Measurements from ENCODE around the gene FASN. TPM values are rescaled to one million over a fixed set of nuclear protein-coding genes. Genes with fewer than 3 reads are reported as not detected.

Gene FASN
- total RNA-seq, 1 donor from 2014 or later = 439 TPM

DNA sequence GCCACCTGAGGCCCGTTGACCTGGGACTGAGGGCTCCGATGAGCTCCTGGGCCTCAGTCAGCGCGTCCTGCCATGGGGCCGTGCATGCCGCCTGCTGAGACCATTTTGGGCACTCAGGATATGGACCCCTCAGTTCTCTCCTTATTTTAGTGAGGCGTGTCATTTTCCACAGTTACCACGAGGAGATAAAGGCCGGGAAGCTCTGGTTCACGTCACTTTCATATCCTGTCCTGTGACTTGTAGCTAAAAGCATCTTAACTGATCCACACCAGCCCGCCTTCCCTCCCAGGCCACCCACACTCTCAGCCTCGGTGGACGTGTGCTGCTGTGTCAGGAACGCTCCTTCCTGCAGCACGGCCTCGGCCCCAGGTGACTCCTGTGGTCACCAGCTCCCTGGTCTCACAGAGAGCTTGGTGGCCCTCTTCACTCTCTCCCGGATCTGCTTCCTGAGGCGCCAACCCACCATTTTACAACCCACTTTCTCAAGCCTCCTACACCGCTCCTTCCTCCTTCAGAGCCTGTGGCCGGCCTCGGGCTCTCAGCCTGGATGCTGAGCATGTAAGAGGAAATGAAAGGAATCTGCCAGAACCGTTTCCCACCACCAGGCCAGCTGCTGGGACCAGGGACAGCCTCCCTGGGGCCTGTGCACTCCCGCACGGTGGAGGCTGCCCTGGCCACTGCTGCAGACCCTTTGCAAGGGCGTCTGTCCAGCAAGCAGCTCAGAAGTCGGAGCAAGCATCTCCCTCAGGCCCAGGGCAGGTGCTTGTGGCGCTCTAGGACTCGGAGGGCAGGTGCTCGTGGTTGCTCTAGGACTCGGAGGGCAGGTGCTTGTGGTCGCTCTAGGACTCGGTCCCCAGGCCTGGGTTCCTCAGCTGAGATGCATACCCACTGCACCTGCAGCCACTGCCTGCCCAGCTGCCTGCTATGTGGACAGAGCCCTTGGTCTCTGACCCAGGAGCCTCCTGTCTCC is 23.9 kb upstream of the FASN start:
- peaks cover 14% of the 10 kb centered on the region for H3K36me3 Mint-ChIP-seq (ENCODE audit: unreplicated experiment)
- H3K27ac Mint-ChIP-seq (ENCODE audit: unreplicated experiment) = no peak overlapping the region
- H3K27me3 Mint-ChIP-seq (ENCODE audit: unreplicated experiment) = peaks cover 6% of the 10 kb centered on the region
- peaks cover 3% of the 10 kb centered on the region for H3K9me3 Mint-ChIP-seq (ENCODE audit: unreplicated experiment)
- H3K4me3 Mint-ChIP-seq (ENCODE audit: unreplicated experiment) = no peak overlapping the region
- peaks cover 9% of the 10 kb centered on the region for H3K4me1 Mint-ChIP-seq (ENCODE audit: low read depth, unreplicated experiment)
- DNase-seq = no peak
- TF ChIP-seq, protein P1, sequence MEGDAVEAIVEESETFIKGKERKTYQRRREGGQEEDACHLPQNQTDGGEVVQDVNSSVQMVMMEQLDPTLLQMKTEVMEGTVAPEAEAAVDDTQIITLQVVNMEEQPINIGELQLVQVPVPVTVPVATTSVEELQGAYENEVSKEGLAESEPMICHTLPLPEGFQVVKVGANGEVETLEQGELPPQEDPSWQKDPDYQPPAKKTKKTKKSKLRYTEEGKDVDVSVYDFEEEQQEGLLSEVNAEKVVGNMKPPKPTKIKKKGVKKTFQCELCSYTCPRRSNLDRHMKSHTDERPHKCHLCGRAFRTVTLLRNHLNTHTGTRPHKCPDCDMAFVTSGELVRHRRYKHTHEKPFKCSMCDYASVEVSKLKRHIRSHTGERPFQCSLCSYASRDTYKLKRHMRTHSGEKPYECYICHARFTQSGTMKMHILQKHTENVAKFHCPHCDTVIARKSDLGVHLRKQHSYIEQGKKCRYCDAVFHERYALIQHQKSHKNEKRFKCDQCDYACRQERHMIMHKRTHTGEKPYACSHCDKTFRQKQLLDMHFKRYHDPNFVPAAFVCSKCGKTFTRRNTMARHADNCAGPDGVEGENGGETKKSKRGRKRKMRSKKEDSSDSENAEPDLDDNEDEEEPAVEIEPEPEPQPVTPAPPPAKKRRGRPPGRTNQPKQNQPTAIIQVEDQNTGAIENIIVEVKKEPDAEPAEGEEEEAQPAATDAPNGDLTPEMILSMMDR (IDR thresholded peaks at IDR 0.05; ENCODE audit: partially characterized antibody, unreplicated experiment) = no peak

DNA sequence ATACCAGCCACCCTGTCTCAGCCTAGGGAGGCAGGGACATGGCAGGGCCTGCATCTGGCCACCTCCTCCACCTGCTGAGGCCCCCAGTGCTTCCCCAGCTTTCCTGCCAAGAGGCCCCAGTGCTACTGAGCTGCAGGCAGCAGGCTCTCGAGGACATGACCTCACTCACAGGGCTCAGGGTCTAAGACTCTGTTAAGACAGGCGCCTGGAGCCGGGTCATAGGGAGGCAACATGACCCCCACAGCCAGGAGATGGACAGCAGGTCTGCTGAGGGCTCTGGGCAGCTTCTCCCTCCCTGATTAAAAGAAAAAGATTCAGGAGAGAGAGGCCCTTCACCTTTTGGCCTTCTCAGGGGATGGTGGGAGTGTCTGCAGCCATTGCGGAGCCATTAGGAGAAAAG is 23.2 kb upstream of the FASN start:
- Mint-ChIP-seq H3K9me3 (ENCODE audit: unreplicated experiment) (peaks cover 6% of the 10 kb centered on the region), H3K4me1 (ENCODE audit: low read depth, unreplicated experiment) (peaks cover 7% of the 10 kb centered on the region), H3K27me3 (ENCODE audit: unreplicated experiment) (peaks cover 11% of the 10 kb centered on the region), H3K27ac (ENCODE audit: unreplicated experiment) (no peak overlapping the region), H3K4me3 (ENCODE audit: unreplicated experiment) (no peak overlapping the region), H3K36me3 (ENCODE audit: unreplicated experiment) (peaks cover 8% of the 10 kb centered on the region)
- TF ChIP-seq, protein P1 (IDR thresholded peaks at IDR 0.05; ENCODE audit: partially characterized antibody, unreplicated experiment) = no peak
- DNase-seq = no peak

DNA sequence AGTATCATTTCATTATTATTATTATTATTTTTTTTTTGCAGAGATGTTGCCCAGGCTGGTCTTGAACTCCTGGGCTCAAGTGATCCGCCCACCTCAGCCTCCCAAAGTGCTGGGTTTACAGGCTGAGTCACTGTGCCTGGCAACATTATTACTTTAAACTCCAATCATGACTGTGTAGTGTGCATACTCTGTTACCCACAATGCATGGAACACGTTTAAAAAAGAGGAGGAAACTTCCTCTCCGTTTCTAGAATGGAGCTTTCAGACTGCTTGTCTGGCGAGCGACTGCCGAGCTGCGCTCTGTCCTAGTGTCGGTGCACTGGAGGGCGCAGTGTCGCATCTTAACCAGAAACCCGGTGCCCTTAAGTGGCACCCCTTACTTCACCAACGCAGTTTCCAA is 22.1 kb upstream of the FASN start:
- Mint-ChIP-seq H3K27ac (ENCODE audit: unreplicated experiment) (no peak overlapping the region), H3K36me3 (ENCODE audit: unreplicated experiment) (peaks cover 8% of the 10 kb centered on the region), H3K9me3 (ENCODE audit: unreplicated experiment) (peaks cover 4% of the 10 kb centered on the region), H3K4me3 (ENCODE audit: unreplicated experiment) (no peak overlapping the region), H3K4me1 (ENCODE audit: low read depth, unreplicated experiment) (peaks cover 7% of the 10 kb centered on the region), H3K27me3 (ENCODE audit: unreplicated experiment) (peaks cover 11% of the 10 kb centered on the region)
- TF ChIP-seq, protein P1 (IDR thresholded peaks at IDR 0.05; ENCODE audit: partially characterized antibody, unreplicated experiment) = no peak
- DNase-seq = no peak

DNA sequence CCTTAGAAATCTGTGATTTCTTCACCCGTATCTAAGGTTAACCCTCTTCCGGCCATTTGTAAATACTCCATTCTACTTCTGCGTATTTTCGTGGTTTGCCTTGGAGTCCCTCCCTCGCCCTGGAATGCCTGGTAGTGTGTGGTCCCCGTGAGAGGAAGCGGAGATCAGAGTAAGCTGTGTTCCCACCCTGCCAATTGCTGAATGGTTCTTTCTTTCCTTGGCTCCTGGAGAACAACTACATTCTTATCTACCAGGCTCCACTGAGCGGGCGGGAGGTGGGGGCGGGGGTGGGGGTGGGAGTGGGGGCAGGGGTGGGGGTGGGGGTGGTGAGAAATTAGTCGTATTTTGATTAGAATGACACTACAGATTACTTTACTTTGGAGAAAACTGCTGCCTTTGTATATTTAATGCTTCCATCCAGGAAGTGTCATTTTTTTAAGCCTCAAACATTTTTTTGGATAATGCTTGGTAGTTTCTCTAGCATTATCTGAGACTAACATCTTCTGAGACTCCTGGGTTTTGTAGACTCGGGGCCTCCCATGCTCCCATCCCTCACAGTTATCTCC is 20.9 kb upstream of the FASN start:
- Mint-ChIP-seq H3K4me1 (ENCODE audit: low read depth, unreplicated experiment) (peaks cover 7% of the 10 kb centered on the region), H3K27ac (ENCODE audit: unreplicated experiment) (no peak overlapping the region), H3K9me3 (ENCODE audit: unreplicated experiment) (peaks cover 4% of the 10 kb centered on the region), H3K27me3 (ENCODE audit: unreplicated experiment) (peaks cover 9% of the 10 kb centered on the region), H3K4me3 (ENCODE audit: unreplicated experiment) (no peak overlapping the region), H3K36me3 (ENCODE audit: unreplicated experiment) (no peaks in the 10 kb centered on the region)
- DNase-seq = no peak
- TF ChIP-seq, protein P1 (IDR thresholded peaks at IDR 0.05; ENCODE audit: partially characterized antibody, unreplicated experiment) = no peak
